Neural cell (in vitro differentiated cells): ENCODE data around the gene KIF3B.

Experiments used
- CTCF ChIP-seq: fragments of 450-650 bp; IDR thresholded peaks from 2 replicates; pipeline ENCODE4 v1.5.1; 2014; ENCODE audit warnings: antibody characterized with exemption, mild to moderate bottlenecking, moderate library complexity; ENCODE audit not compliant: poor library complexity, severe bottlenecking
- EP300 ChIP-seq: fragments of 450-650 bp; conservative IDR thresholded peaks from 2 replicates; pipeline ENCODE4 v1.6.1; 2014; ENCODE audit warnings: antibody characterized with exemption, mild to moderate bottlenecking, moderate library complexity; ENCODE audit not compliant: poor library complexity, severe bottlenecking
- EZH2 ChIP-seq: fragments of 200-600, 300-800 bp; shearing (Covaris generic), sonication (generic); IDR thresholded peaks from 2 replicates; pipeline ENCODE4 v1.6.1; 2014; ENCODE audit warnings: antibody characterized with exemption, low read length, borderline replicate concordance, mild to moderate bottlenecking; ENCODE audit not compliant: insufficient read depth, poor library complexity, severe bottlenecking
- MXI1 ChIP-seq: fragments of 450-650 bp; conservative IDR thresholded peaks from 2 replicates; pipeline ENCODE4 v1.6.1; 2014; ENCODE audit warnings: antibody characterized with exemption, mild to moderate bottlenecking; ENCODE audit not compliant: poor library complexity, severe bottlenecking
- POLR2AphosphoS5 ChIP-seq: IDR thresholded peaks from 2 replicates; pipeline ENCODE4 v1.6.1; 2012
- RAD21 ChIP-seq: fragments of 450-650 bp; conservative IDR thresholded peaks from 2 replicates; pipeline ENCODE4 v1.6.1; 2014; ENCODE audit warnings: antibody characterized with exemption, mild to moderate bottlenecking, moderate library complexity
- REST ChIP-seq: IDR thresholded peaks from 2 replicates; pipeline ENCODE4 v1.6.1; 2012; ENCODE audit warnings: borderline replicate concordance
- SMC3 ChIP-seq: fragments of 450-650 bp; conservative IDR thresholded peaks from 2 replicates; pipeline ENCODE4 v1.6.1; 2014; ENCODE audit warnings: antibody characterized with exemption, mild to moderate bottlenecking, moderate library complexity; ENCODE audit not compliant: poor library complexity
- TAF1 ChIP-seq: IDR thresholded peaks from 2 replicates; pipeline ENCODE4 v1.6.1; 2012; ENCODE audit warnings: low read depth

GRCh38 chr20:32271620-32272019 is 5.8 kb upstream of the KIF3B start:
- no peak for TF ChIP-seq MXI1
- TF ChIP-seq CTCF = no peak
- TF ChIP-seq TAF1 = no peak
- TF ChIP-seq REST = no peak
- TF ChIP-seq EZH2 = no peak
- no peak for TF ChIP-seq POLR2AphosphoS5
- TF ChIP-seq SMC3 = no peak
- no peak for TF ChIP-seq EP300
- no peak for TF ChIP-seq RAD21
